H1 (cell line): ENCODE results near the gene ID1. TPM values are rescaled to one million over a fixed set of nuclear protein-coding genes. Genes with fewer than 3 reads are reported as not detected.
A peak's percentile ranks its signal among the peaks of the same experiment; 100 is the strongest.

ENCODE experiments used
- CTCF ChIA-PET: fragments of 300-600 bp; sonication (Branson Sonifier 250); formaldehyde crosslinking; loops from one replicate; lab custom pipeline; 2021; ENCODE audit not compliant: partially characterized antibody; lab: Charles Lee
- POLR2A ChIA-PET: fragments of 300-600 bp; sonication (Branson Sonifier 250); formaldehyde crosslinking; loops from one replicate; lab custom pipeline; 2021; ENCODE audit warnings: inconsistent platforms; ENCODE audit not compliant: partially characterized antibody; lab: Charles Lee
- DNase-seq, 2 experiments: peaks; one replicate each; pipeline versions ENCODE4 v3.0.0 to v3.0.0-alpha.2; 2010 to 2022; ENCODE audit warnings: low spot score in 2 of 2, low read depth in 1 of 2, mixed read lengths in 1 of 2
- FAIRE-seq: peaks from 2 replicates; lab custom pipeline; 2011; peaks lifted over from hg19 to GRCh38; lab: Jason Lieb, UNC
- H2AFZ ChIP-seq: 2 replicates; pipeline ENCODE4 v1.8.1; 2012; ENCODE audit warnings: low read length, inconsistent platforms
- H2AK5ac ChIP-seq: 2 replicates; pipeline ENCODE4 v1.6.1; 2013; ENCODE audit warnings: low read depth, low read length
- H2BK120ac ChIP-seq: replicated peaks from 2 replicates; pipeline ENCODE3; 2013; ENCODE audit warnings: low read depth, low read length, inconsistent platforms
- H2BK12ac ChIP-seq: 2 replicates; pipeline ENCODE4 v1.6.1; 2013; ENCODE audit warnings: low read depth, low read length
- H2BK15ac ChIP-seq: 2 replicates; pipeline ENCODE4 v1.6.1; 2013; ENCODE audit warnings: low read length
- H2BK20ac ChIP-seq: 2 replicates; pipeline ENCODE4 v1.6.1; 2013; ENCODE audit warnings: low read length
- H2BK5ac ChIP-seq: 2 replicates; pipeline ENCODE4 v1.6.1; 2013; ENCODE audit warnings: low read depth, low read length
- H3K14ac ChIP-seq: 2 replicates; pipeline ENCODE4 v1.6.1; 2013; ENCODE audit warnings: inconsistent platforms; ENCODE audit not compliant: insufficient read length
- H3K18ac ChIP-seq: 2 replicates; pipeline ENCODE4 v1.6.1; 2013; ENCODE audit warnings: low read length; ENCODE audit errors: extremely low read depth
- H3K23ac ChIP-seq: 2 replicates; pipeline ENCODE4 v1.6.1; 2013; ENCODE audit warnings: inconsistent platforms; ENCODE audit not compliant: insufficient read length
- H3K23me2 ChIP-seq: 2 replicates; pipeline ENCODE4 v1.6.1; 2013; ENCODE audit warnings: low read depth, low read length
- H3K27ac ChIP-seq: 2 replicates; pipeline ENCODE4 v1.6.1; 2011; ENCODE audit warnings: low read depth, low read length, inconsistent platforms
- H3K27me3 ChIP-seq, 4 experiments: replicated peaks in 1 of 4; 1 replicate in 1 of 4; 2 replicates in 3 of 4; pipeline versions ENCODE4 v1.6.1 to v1.8.1; 2011 to 2013; ENCODE audit warnings: low read length in 3 of 4, mild to moderate bottlenecking in 3 of 4, inconsistent platforms in 2 of 4, mixed read lengths in 2 of 4, moderate library complexity in 1 of 4; ENCODE audit not compliant: control insufficient read depth in 3 of 4, insufficient read depth in 3 of 4; ENCODE audit errors: extremely low read depth in 1 of 4
- H3K36me3 ChIP-seq, 4 experiments: 2 replicates each; pipeline versions ENCODE4 v1.6.1 to v1.8.1; 2011 to 2013; ENCODE audit warnings: mild to moderate bottlenecking in 4 of 4, low read length in 3 of 4, moderate library complexity in 2 of 4, control low read depth in 1 of 4, inconsistent platforms in 1 of 4; ENCODE audit not compliant: insufficient read depth in 4 of 4, control insufficient read depth in 2 of 4
- H3K4ac ChIP-seq: replicated peaks from 2 replicates; pipeline ENCODE3; 2013; ENCODE audit warnings: low read length, low read depth, mixed read lengths, inconsistent platforms; ENCODE audit not compliant: insufficient read length
- H3K4me1 ChIP-seq, 4 experiments: replicated peaks in 1 of 4; 1 replicate in 1 of 4; 2 replicates in 3 of 4; pipeline versions ENCODE4 v1.6.1 to v1.8.1; 2011 to 2013; ENCODE audit warnings: low read length in 3 of 4, inconsistent platforms in 2 of 4, mixed read lengths in 1 of 4; ENCODE audit not compliant: insufficient read depth in 4 of 4, control insufficient read depth in 3 of 4
- H3K4me2 ChIP-seq, 2 experiments: 2 replicates each; pipeline versions ENCODE4 v1.6.1 to v1.8.1; 2011 to 2013; ENCODE audit warnings: low read depth in 2 of 2, low read length in 2 of 2, control low read depth in 1 of 2, inconsistent platforms in 1 of 2, mild to moderate bottlenecking in 1 of 2; ENCODE audit not compliant: insufficient read depth in 1 of 2
- H3K4me3 ChIP-seq, 4 experiments: fragments of 200-600, 300-600 bp in 1 of 4; sonication (generic), shearing (Covaris generic), sonication (Bioruptor Twin) in 1 of 4; 2 replicates each; pipeline versions ENCODE4 v1.5.1 to v1.8.1; 2011 to 2016; ENCODE audit warnings: low read length in 4 of 4, low read depth in 3 of 4, control low read depth in 2 of 4, inconsistent platforms in 2 of 4, mild to moderate bottlenecking in 2 of 4, mixed read lengths in 1 of 4, moderate library complexity in 1 of 4; ENCODE audit not compliant: insufficient read depth in 2 of 4; ENCODE audit errors: extremely low read depth in 1 of 4
- H3K56ac ChIP-seq: replicated peaks from 2 replicates; pipeline ENCODE3; 2013; ENCODE audit warnings: low read depth, mild to moderate bottlenecking, mixed read lengths, low read length, inconsistent platforms; ENCODE audit not compliant: insufficient read length
- H3K79me1 ChIP-seq: 2 replicates; pipeline ENCODE4 v1.6.1; 2013; ENCODE audit warnings: low read depth, low read length, control low read depth
- H3K79me2 ChIP-seq, 2 experiments: 2 replicates each; pipeline versions ENCODE4 v1.6.1 to v1.8.1; 2012 to 2013; ENCODE audit warnings: low read length in 2 of 2, mild to moderate bottlenecking in 2 of 2, inconsistent platforms in 1 of 2; ENCODE audit not compliant: insufficient read depth in 2 of 2, control insufficient read depth in 1 of 2
- H3K9ac ChIP-seq, 4 experiments: replicated peaks in 1 of 4; 1 replicate in 1 of 4; 2 replicates in 3 of 4; pipeline versions ENCODE4 v1.6.1 to v1.8.1; 2011 to 2013; ENCODE audit warnings: low read depth in 3 of 4, low read length in 3 of 4, control low read depth in 2 of 4, mild to moderate bottlenecking in 2 of 4, moderate library complexity in 2 of 4, inconsistent platforms in 1 of 4; ENCODE audit errors: extremely low read depth in 1 of 4
- H3K9me3 ChIP-seq, 2 experiments: 2 replicates each; pipeline versions ENCODE4 v1.6.1 to v1.8.1; 2012 to 2013; ENCODE audit warnings: mild to moderate bottlenecking in 2 of 2, moderate library complexity in 2 of 2, control low read depth in 1 of 2, inconsistent platforms in 1 of 2, low read depth in 1 of 2, low read length in 1 of 2, mixed read lengths in 1 of 2; ENCODE audit not compliant: insufficient read depth in 2 of 2
- H4K20me1 ChIP-seq, 2 experiments: replicated peaks in 1 of 2; 2 replicates each; pipeline versions ENCODE3 to v1.8.1; 2011 to 2013; ENCODE audit warnings: inconsistent platforms in 2 of 2, low read length in 2 of 2, mild to moderate bottlenecking in 1 of 2; ENCODE audit not compliant: insufficient read depth in 2 of 2, control insufficient read depth in 1 of 2
- H4K5ac ChIP-seq: 2 replicates; pipeline ENCODE4 v1.6.1; 2013; ENCODE audit warnings: low read length, low read depth, mixed read lengths, inconsistent platforms; ENCODE audit not compliant: insufficient read length
- H4K8ac ChIP-seq: 2 replicates; pipeline ENCODE4 v1.8.0; 2013; ENCODE audit warnings: mild to moderate bottlenecking, moderate library complexity, low read length, inconsistent platforms; ENCODE audit not compliant: insufficient read depth; ENCODE audit errors: extremely low read depth
- H4K91ac ChIP-seq: replicated peaks from 2 replicates; pipeline ENCODE3; 2013; ENCODE audit warnings: low read length, mixed read lengths, inconsistent platforms; ENCODE audit not compliant: insufficient read length
- ASH2L ChIP-seq: fragments of 200-600, 300-600 bp; sonication (generic); IDR thresholded peaks from one replicate; pipeline ENCODE4 v1.7.1; 2017; ENCODE audit warnings: low read length
- BACH1 ChIP-seq: IDR thresholded peaks from 2 replicates; pipeline ENCODE4 v1.6.1; 2012; ENCODE audit warnings: low read length, improper control_type of control experiment
- BRCA1 ChIP-seq: IDR thresholded peaks from 2 replicates; pipeline ENCODE4 v1.6.1; 2012; ENCODE audit warnings: low read depth, low read length, improper control_type of control experiment
- CBX8 ChIP-seq: fragments of 300-800, 300-1000 bp; sonication (generic); IDR thresholded peaks from 2 replicates; pipeline ENCODE4 v1.7.1; 2016; ENCODE audit warnings: low read depth, low read length, borderline replicate concordance
- EGR1 ChIP-seq: IDR thresholded peaks from 2 replicates; pipeline ENCODE4 v1.6.1; 2011; ENCODE audit warnings: low read depth, low read length, borderline replicate concordance
- JUND ChIP-seq: IDR thresholded peaks from 2 replicates; pipeline ENCODE4 v1.6.1; 2011; ENCODE audit warnings: mild to moderate bottlenecking, improper control_type of control experiment, low read length
- RAD21 ChIP-seq, 2 experiments: IDR thresholded peaks in 1 of 2; conservative IDR thresholded peaks in 1 of 2; 2 replicates each; pipeline ENCODE4 v1.6.1; 2011; ENCODE audit warnings: low read depth in 2 of 2, low read length in 2 of 2, improper control_type of control experiment in 1 of 2, inconsistent platforms in 1 of 2, mild to moderate bottlenecking in 1 of 2, moderate library complexity in 1 of 2
- SIN3A ChIP-seq, 2 experiments: IDR thresholded peaks in 1 of 2; conservative IDR thresholded peaks in 1 of 2; 2 replicates each; pipeline ENCODE4 v1.6.1; 2011 to 2012; ENCODE audit warnings: low read length in 2 of 2, improper control_type of control experiment in 1 of 2, low read depth in 1 of 2, mild to moderate bottlenecking in 1 of 2
- SIRT6 ChIP-seq: IDR thresholded peaks from one replicate; pipeline ENCODE4 v1.7.1; 2012; ENCODE audit warnings: low read length, inconsistent platforms
- SP1 ChIP-seq: IDR thresholded peaks from 2 replicates; pipeline ENCODE4 v1.6.1; 2011; ENCODE audit warnings: low read depth, low read length
- SRF ChIP-seq: IDR thresholded peaks from 2 replicates; pipeline ENCODE4 v1.6.1; 2011; ENCODE audit warnings: mild to moderate bottlenecking, low read depth, low read length, moderate library complexity
- TEAD4 ChIP-seq: IDR thresholded peaks from 2 replicates; pipeline ENCODE4 v1.6.1; 2012; ENCODE audit warnings: low read depth, low read length, inconsistent platforms, mixed read lengths
- USF2 ChIP-seq: IDR thresholded peaks from 2 replicates; pipeline ENCODE4 v1.6.1; 2011; ENCODE audit warnings: low read length, improper control_type of control experiment
- WGBS, 2 experiments: shearing (Covaris generic) in 1 of 2; methylation state at CpG; one replicate each; pipeline versions ENCODE4 v1.1.6 to v1.1.7; 2013 to 2015; ENCODE audit warnings: low lambda C conversion rate in 2 of 2, mixed read lengths in 2 of 2, inconsistent platforms in 1 of 2, low coverage in 1 of 2, missing lambda C conversion rate in 1 of 2; ENCODE audit not compliant: insufficient replicate concordance in 2 of 2, insufficient coverage in 1 of 2, insufficient read length in 1 of 2; ENCODE audit errors: extremely low coverage in 1 of 2, missing lambda C conversion rate in 1 of 2; 5-methylcytosine and 5-hydroxymethylcytosine counted together
- polyA plus RNA-seq, 7 experiments: library from polyadenylated mRNA; depleted of rRNA in 3 of 7; stranded (reverse) in 5 of 7; unstranded in 2 of 7; fragments of >200 nt in 5 of 7; fragments of 200-250 nt in 2 of 7; gene quantifications; 1 replicate in 5 of 7; 2 replicates in 1 of 7; 4 replicates in 1 of 7; pipeline versions ENCODE4 v1.2.1 to v1.2.3, GENCODE V29; 2011 to 2013; ENCODE audit warnings: missing spikeins in 2 of 7, mixed read lengths in 2 of 7
- total RNA-seq: library from RNA; stranded (reverse); fragmentation: NEBNext Ultra II Directional; extraction: Animal tissue kit (Norgen Biotek cat#: 25700); gene quantifications from 2 replicates; pipeline ENCODE4 v1.2.1, GENCODE V29; 2021

Gene ID1
- total and polyA plus RNA-seq, 2 of the 8 experiments (the other 6 are each of a cell fraction or from before 2014, with no cell fraction given): 120 to 357 TPM

GRCh38 chr20:31577194-31577593 is 27.9 kb upstream of the ID1 start:
- H3K18ac ChIP-seq: peak overlapping the region; percentile 51; the same call in 1 of the 2 replicates
- H4K8ac ChIP-seq: no peak overlapping the region
- H2BK120ac ChIP-seq: peak overlapping the region; percentile 48
- no peak overlapping the region for H3K23ac ChIP-seq
- no peak overlapping the region for H3K4me3 ChIP-seq
- H4K91ac ChIP-seq: peak overlapping the region; percentile 42
- H3K14ac ChIP-seq: no peak overlapping the region
- WGBS, 2 experiments: 93% methylated on average over 9 of the region's 9 CpGs; no CpG with 5 or more reads in 1 of the 2 experiments
- no peaks in the 10 kb centered on the region for H3K36me3 ChIP-seq
- no peak for DNase-seq
- no peaks in the 10 kb centered on the region for H4K20me1 ChIP-seq
- ChIA-PET CTCF (interaction anchor here (1.0 to 30.5 kb wide), 7 partner anchors 9 to 146 kb away, joined by 3 to 1559 read pairs (median 9); partner anchors contain the start of gene ID1), POLR2A (interaction anchor here (1.4 to 24.3 kb wide), 5 partner anchors 9 to 30 kb away, joined by 4 to 1033 read pairs (median 25); partner anchors contain the start of gene ID1)
- no peaks in the 10 kb centered on the region for H3K27me3 ChIP-seq
- no peaks in the 10 kb centered on the region for H3K79me1 ChIP-seq
- H3K9ac ChIP-seq: no peak overlapping the region
- H3K4me2 ChIP-seq: no peak overlapping the region
- no peaks in the 10 kb centered on the region for H3K9me3 ChIP-seq
- H3K79me2 ChIP-seq: 0 out of 4 replicates have a peak, but pooled peaks cover 0 to 3% of the 10 kb centered on the region in 2 experiments
- H4K5ac ChIP-seq: no peak overlapping the region
- peak overlapping the region; percentile 44; the same call in 1 of the 2 replicates for H2BK12ac ChIP-seq
- H2BK15ac ChIP-seq: 0 out of 2 replicates have a peak overlapping the region, but pooled peaks have one; percentile 21
- H3K27ac ChIP-seq: no peak overlapping the region
- H3K23me2 ChIP-seq: peaks cover 3% of the 10 kb centered on the region; the same call in 1 of the 2 replicates
- H2AK5ac ChIP-seq: peak overlapping the region; percentile 79; the same call in 1 of the 2 replicates
- no peak for FAIRE-seq
- peaks cover 17 to 24% (median 23%) of the 10 kb centered on the region in 4 experiments for H3K4me1 ChIP-seq
- H2BK5ac ChIP-seq: peak overlapping the region; percentile 31; the same call in 1 of the 2 replicates
- H3K4ac ChIP-seq: no peak overlapping the region
- no peak overlapping the region for H3K56ac ChIP-seq
- no peak overlapping the region for H2BK20ac ChIP-seq
- H2AFZ ChIP-seq: no peak overlapping the region
- no peak for TF ChIP-seq ASH2L
- no peak for TF ChIP-seq BACH1
- TF ChIP-seq EGR1: no peak
- TF ChIP-seq CBX8: no peak
- TF ChIP-seq SIN3A (conservative IDR thresholded peaks at IDR 0.05 in 1 of 2, IDR thresholded peaks at IDR 0.05 in 1 of 2; ENCODE audit: low read depth in 1 of 2, low read length in 2 of 2): no peak
- TF ChIP-seq TEAD4: no peak
- no peak for TF ChIP-seq SIRT6
- TF ChIP-seq SP1: no peak
- TF ChIP-seq BRCA1: no peak
- no peak for TF ChIP-seq JUND
- TF ChIP-seq RAD21 (IDR thresholded peaks at IDR 0.05 in 1 of 2, conservative IDR thresholded peaks at IDR 0.05 in 1 of 2; ENCODE audit: low read depth in 2 of 2, low read length in 2 of 2): no peak
- no peak for TF ChIP-seq SRF
- TF ChIP-seq USF2: no peak
